ENCODE measurements around the gene TMCC1.

DNA sequence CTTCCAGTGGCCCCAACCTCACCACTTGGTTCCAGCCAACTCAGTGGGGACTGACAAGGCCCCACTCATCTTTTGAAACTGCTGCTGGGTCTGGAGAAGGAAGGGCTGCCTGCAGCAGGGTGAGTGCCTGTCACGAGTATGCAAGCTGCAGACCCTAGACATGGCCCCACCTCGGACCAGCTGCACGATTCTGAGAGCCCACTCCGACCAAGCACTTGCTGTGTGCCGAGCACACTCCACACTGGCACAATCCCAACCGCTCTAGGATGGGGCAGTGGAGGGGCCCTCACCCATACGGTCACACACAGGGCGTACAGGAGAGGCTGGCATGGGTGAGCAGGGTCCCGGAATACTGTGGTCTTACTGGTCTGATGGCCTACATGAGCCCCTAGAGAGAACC, 279.1 kb downstream of the TMCC1 start:
- TF ChIP-seq, protein P1, sequence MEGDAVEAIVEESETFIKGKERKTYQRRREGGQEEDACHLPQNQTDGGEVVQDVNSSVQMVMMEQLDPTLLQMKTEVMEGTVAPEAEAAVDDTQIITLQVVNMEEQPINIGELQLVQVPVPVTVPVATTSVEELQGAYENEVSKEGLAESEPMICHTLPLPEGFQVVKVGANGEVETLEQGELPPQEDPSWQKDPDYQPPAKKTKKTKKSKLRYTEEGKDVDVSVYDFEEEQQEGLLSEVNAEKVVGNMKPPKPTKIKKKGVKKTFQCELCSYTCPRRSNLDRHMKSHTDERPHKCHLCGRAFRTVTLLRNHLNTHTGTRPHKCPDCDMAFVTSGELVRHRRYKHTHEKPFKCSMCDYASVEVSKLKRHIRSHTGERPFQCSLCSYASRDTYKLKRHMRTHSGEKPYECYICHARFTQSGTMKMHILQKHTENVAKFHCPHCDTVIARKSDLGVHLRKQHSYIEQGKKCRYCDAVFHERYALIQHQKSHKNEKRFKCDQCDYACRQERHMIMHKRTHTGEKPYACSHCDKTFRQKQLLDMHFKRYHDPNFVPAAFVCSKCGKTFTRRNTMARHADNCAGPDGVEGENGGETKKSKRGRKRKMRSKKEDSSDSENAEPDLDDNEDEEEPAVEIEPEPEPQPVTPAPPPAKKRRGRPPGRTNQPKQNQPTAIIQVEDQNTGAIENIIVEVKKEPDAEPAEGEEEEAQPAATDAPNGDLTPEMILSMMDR (conservative IDR thresholded peaks at IDR 0.05; ENCODE audit: low read depth, low read length), result no peak
- no peak for TF ChIP-seq EZH2 (IDR thresholded peaks at IDR 0.05; ENCODE audit: low read length, unreplicated experiment)
- TF ChIP-seq EZH2phosphoT487 (IDR thresholded peaks at IDR 0.05; ENCODE audit: borderline replicate concordance, low read length), result no peak
